IPS DF 6.9 (cell line): ENCODE measurements around the gene IKZF3.
"Not testable (repeated sequence)": the region's sequence is repeated elsewhere in the genome, so short reads cannot be mapped to it uniquely, and the experiment has no call there.

Source experiments
- DNase-seq: peaks from one replicate; pipeline ENCODE4 v3.0.0-alpha.2; 2013; ENCODE audit warnings: low read depth, low spot score
- H3K27ac ChIP-seq: one replicate; pipeline ENCODE4 v1.5.1; 2013; ENCODE audit warnings: low read length, control low read depth
- H3K27me3 ChIP-seq: 2 replicates; pipeline ENCODE4 v1.6.1; 2013; ENCODE audit warnings: mild to moderate bottlenecking, low read length; ENCODE audit not compliant: control insufficient read depth, insufficient read depth
- H3K36me3 ChIP-seq: 2 replicates; pipeline ENCODE4 v1.6.1; 2013; ENCODE audit warnings: low read length; ENCODE audit not compliant: control insufficient read depth, insufficient read depth
- H3K4me1 ChIP-seq: 2 replicates; pipeline ENCODE4 v1.6.1; 2013; ENCODE audit warnings: low read length; ENCODE audit not compliant: control insufficient read depth, insufficient read depth
- H3K4me3 ChIP-seq: 2 replicates; pipeline ENCODE4 v1.5.1; 2013; ENCODE audit warnings: mild to moderate bottlenecking, low read length
- H3K9me3 ChIP-seq: 2 replicates; pipeline ENCODE4 v1.6.1; 2013; ENCODE audit warnings: low read length, inconsistent platforms; ENCODE audit not compliant: control insufficient read depth, insufficient read depth
- WGBS: extraction: QIAGEN DNeasy Blood & Tissue Kit; methylation state at CpG from one replicate; pipeline ENCODE4 v1.1.7; 2013; ENCODE audit warnings: mixed read lengths, missing lambda C conversion rate; ENCODE audit not compliant: insufficient read length, insufficient coverage; 5-methylcytosine and 5-hydroxymethylcytosine counted together

Gene IKZF3

GRCh38 chr17:39886102-39886501 lies 22.0 kb upstream of the IKZF3 start:
- H3K4me1 ChIP-seq, H3K36me3 ChIP-seq, H3K27ac ChIP-seq, H3K27me3 ChIP-seq, H3K9me3 ChIP-seq, H3K4me3 ChIP-seq, DNase-seq: not testable (repeated sequence)
- WGBS, result no CpG with 5 or more reads among the region's 5 CpGs

DNA sequence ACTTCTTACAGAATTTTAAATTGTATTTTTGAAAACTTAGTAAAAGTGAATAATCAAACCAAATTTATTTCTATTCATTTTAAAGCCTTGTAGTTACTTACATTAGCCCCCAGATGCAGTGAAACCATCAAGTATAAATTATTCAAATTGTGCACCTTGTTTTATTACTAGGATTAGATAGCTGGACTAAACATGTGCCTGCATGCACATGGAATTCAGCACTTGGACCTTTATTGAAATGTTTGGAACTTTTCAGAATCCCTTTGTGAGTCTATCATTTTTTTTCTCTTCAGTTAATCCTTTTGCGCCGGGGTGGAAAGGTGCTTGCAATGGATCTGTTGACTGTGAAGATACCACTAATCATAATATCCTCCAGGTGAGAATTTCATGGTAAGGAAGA lies 8.6 kb upstream of the IKZF3 start:
- peaks cover 3% of the 10 kb centered on the region; the same call in 1 of the 2 replicates for H3K36me3 ChIP-seq
- no peak overlapping the region for H3K27ac ChIP-seq
- no peak overlapping the region for H3K4me3 ChIP-seq
- DNase-seq, result no peak
- H3K27me3 ChIP-seq, result no peaks in the 10 kb centered on the region
- WGBS, result no CpG with 5 or more reads among the region's 2 CpGs
- no peaks in the 10 kb centered on the region for H3K4me1 ChIP-seq
- no peaks in the 10 kb centered on the region for H3K9me3 ChIP-seq

- DNase-seq, result no peak
- H3K4me1 ChIP-seq, result no peaks in the 10 kb centered on the region
- no peaks in the 10 kb centered on the region for H3K27me3 ChIP-seq
- no peaks in the 10 kb centered on the region for H3K9me3 ChIP-seq
- H3K36me3 ChIP-seq, result peaks cover 3% of the 10 kb centered on the region; the same call in 1 of the 2 replicates
- WGBS, result 100% methylated on average over 1 of the region's 2 CpGs
- no peak overlapping the region for H3K4me3 ChIP-seq
- no peak overlapping the region for H3K27ac ChIP-seq
These were observed 7.7 kb upstream of the IKZF3 start for GRCh38 chr17:39871801-39872200.

GRCh38 chr17:39870776-39871175 lies 6.7 kb upstream of the IKZF3 start:
- WGBS, result no CpG with 5 or more reads among the region's 1 CpG
- Histone ChIP-seq H3K27me3 (no peaks in the 10 kb centered on the region), H3K27ac (no peak overlapping the region), H3K36me3 (peaks cover 3% of the 10 kb centered on the region; the same call in 1 of the 2 replicates), H3K9me3 (no peaks in the 10 kb centered on the region), H3K4me3 (no peak overlapping the region), H3K4me1 (no peaks in the 10 kb centered on the region)
- no peak for DNase-seq

- H3K9me3 ChIP-seq, result no peaks in the 10 kb centered on the region
- no peaks in the 10 kb centered on the region for H3K4me1 ChIP-seq
- no peak overlapping the region for H3K27ac ChIP-seq
- H3K4me3 ChIP-seq, result no peak overlapping the region
- peaks cover 9% of the 10 kb centered on the region; the same call in 1 of the 2 replicates for H3K27me3 ChIP-seq
- no peak for DNase-seq
- no CpG with 5 or more reads among the region's 17 CpGs for WGBS
- peaks cover 3% of the 10 kb centered on the region; the same call in 1 of the 2 replicates for H3K36me3 ChIP-seq
These were observed 4.4 kb upstream of the IKZF3 start for GRCh38 chr17:39868554-39868942.

GRCh38 chr17:39867880-39868553 lies 3.9 kb upstream of the IKZF3 start, which contains the start of gene ZPBP2:
TSS of gene ZPBP2 (plus strand) at chr17:39868202. CDS start at chr17:39868355, 153 bp downstream.
- DNase-seq, result no peak
- H3K4me3 ChIP-seq, result no peak within 1 kb of the TSS
- no CpG with 5 or more reads among the region's 67 CpGs for WGBS
- peaks cover 12% of the 10 kb centered on the region; the same call in 1 of the 2 replicates for H3K27me3 ChIP-seq
- no peak within 1 kb of the TSS for H3K27ac ChIP-seq
- no peaks in the 10 kb centered on the region for H3K4me1 ChIP-seq
- peaks cover 3% of the 10 kb centered on the region; the same call in 1 of the 2 replicates for H3K36me3 ChIP-seq
- no peaks in the 10 kb centered on the region for H3K9me3 ChIP-seq

GRCh38 chr17:39867084-39867879 lies 3.2 kb upstream of the IKZF3 start:
- H3K4me3 ChIP-seq, result no peak overlapping the region
- peaks cover 12% of the 10 kb centered on the region; the same call in 1 of the 2 replicates for H3K27me3 ChIP-seq
- H3K36me3 ChIP-seq, result peaks cover 3% of the 10 kb centered on the region; the same call in 1 of the 2 replicates
- no peaks in the 10 kb centered on the region for H3K4me1 ChIP-seq
- no peak for DNase-seq
- WGBS, result no CpG with 5 or more reads among the region's 21 CpGs
- no peaks in the 10 kb centered on the region for H3K9me3 ChIP-seq
- no peak overlapping the region for H3K27ac ChIP-seq

DNA sequence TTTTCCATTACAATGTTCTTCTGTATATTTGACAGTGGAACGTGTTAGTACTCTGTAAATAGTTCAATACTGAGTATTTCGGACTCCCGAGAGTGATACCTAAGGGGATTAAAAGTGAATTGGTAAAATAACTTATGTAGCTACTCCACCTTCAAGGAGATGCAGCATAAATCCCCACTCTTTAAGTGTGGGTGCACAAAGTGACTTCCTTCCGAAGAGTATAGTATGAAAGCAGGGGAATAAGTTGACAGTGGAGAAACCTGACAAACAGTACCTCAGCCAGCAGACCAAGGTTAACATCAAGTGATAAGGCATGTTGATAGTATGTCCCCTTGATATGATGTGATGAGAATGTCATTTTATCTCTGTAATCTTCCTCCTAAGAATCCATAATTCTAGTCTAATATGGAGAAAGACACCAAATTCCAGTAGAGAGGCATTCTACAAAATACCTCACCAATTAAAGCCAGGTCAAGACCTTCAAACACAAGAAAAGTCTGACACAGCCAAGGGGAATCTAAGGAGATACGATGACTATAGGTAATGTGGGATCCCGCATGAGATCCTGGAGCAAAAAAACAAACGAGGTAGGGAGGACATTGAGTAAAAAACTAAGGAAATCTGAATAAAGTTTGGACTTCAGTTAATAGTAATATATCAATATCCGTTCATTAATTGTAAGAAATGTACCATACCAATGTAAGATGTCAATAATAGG lies 2.1 kb upstream of the IKZF3 start:
- no CpG with 5 or more reads among the region's 8 CpGs for whole genome bisulfite sequencing
- Histone ChIP-seq H3K27me3 (peaks cover 12% of the 10 kb centered on the region; the same call in 1 of the 2 replicates), H3K4me3 (no peak overlapping the region), H3K27ac (no peak overlapping the region), H3K9me3 (no peaks in the 10 kb centered on the region), H3K36me3 (peaks cover 3% of the 10 kb centered on the region; the same call in 1 of the 2 replicates), H3K4me1 (no peaks in the 10 kb centered on the region)
- no peak for DNase-seq

DNA sequence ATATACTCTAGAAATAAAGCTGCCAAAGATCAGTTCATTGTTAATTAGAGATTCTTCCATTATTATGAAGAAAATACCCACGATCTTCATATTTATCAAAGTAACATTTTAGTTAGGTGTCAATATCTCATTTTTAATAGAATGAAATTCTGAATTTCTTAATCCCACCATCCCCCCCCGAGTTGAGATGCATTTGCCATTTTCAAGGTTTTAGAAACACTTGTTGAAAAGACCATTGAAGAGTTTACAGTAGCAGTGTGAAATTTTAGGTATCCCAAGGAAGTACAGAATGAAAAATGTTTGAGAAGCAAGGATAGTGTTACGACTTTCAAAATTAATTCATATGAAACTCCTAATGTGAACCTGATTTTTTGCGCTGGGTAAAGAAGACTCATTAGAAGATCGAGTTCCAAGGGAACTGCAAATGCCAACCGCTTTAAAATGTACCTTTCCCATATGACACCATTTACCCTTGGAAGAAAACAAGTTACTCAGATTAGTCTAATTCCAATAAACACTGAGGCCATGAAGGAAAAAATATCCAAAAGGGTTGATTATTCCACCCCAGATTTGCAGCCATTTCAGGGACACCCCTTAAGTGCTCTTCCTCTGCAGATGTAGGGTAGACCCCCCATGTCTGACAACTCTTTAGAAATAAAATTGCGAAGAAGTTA lies 731 bp downstream of the IKZF3 start:
- Histone ChIP-seq H3K4me1 (no peaks in the 10 kb centered on the region), H3K4me3 (no peak overlapping the region), H3K27ac (no peak overlapping the region), H3K27me3 (peaks cover 12% of the 10 kb centered on the region; the same call in 1 of the 2 replicates), H3K36me3 (peaks cover 3% of the 10 kb centered on the region; the same call in 1 of the 2 replicates), H3K9me3 (no peaks in the 10 kb centered on the region)
- no peak for DNase-seq
- no CpG with 5 or more reads among the region's 7 CpGs for WGBS

DNA sequence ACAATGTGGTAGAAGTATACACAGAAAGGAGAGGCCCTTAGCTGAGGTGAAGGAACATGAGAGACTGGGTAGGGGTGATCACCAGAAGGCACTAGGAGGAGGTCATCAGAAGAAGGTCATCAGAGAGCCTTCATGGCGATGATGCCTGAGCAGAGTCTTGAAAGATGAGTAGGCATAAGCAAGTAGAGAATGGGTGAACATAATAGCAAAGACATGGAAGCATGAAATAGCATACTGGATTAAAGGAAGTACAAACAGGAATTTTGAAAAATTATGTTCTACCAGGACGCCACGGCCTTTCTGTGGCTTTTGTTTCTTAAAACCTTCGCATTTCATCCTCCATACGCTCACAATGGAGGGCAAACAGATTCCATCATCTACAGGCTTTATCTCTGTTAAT lies 2.9 kb downstream of the IKZF3 start:
- no CpG with 5 or more reads among the region's 5 CpGs for WGBS

More for the DNA sequence above, 2.9 kb downstream of the IKZF3 start:
- Histone ChIP-seq H3K36me3 (no peaks in the 10 kb centered on the region), H3K4me3 (no peak overlapping the region), H3K4me1 (no peaks in the 10 kb centered on the region), H3K27me3 (peaks cover 12% of the 10 kb centered on the region; the same call in 1 of the 2 replicates), H3K9me3 (no peaks in the 10 kb centered on the region), H3K27ac (no peak overlapping the region)
- DNase-seq, result no peak
